ENCODE measurements around the gene XPR1. TPM values are rescaled to one million over a fixed set of nuclear protein-coding genes. Genes with fewer than 3 reads are reported as not detected.
A peak's percentile ranks its signal among the peaks of the same experiment; 100 is the strongest.

The XPR1 gene
- 54.6 TPM for polyA plus RNA-seq (2013, experiment 1 of 4)
- 76.7 TPM for polyA plus RNA-seq (2013, experiment 2 of 4)
- 50.3 TPM for polyA plus RNA-seq (2013, experiment 3 of 4)
- polyA plus RNA-seq (2013, experiment 4 of 4), result 64.8 TPM

DNA sequence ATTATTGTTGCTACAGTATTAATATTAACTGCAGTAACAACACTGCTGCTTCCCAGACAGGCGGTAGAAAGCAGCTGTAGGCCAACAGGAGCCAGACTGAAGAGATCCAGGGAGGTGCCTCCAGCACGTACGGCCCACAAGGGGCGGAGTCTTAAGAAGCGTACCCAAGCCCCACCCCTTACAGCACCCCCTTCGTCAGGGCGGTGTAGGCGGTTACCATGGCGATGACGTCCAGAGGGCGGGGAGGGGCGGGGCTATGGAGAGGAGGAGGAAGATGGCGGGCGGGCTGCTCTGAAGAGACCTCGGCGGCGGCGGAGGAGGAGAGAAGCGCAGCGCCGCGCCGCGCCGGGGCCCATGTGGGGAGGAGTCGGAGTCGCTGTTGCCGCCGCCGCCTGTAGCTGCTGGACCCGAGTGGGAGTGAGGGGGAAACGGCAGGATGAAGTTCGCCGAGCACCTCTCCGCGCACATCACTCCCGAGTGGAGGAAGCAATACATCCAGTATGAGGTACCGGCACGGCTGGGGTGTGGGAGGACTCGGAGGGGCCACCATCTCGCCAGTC lies at the start of gene XPR1:
XPR1 (plus strand) TSS at position 257 of the 560 bp plus-strand sequence; CDS start at position 437, 180 bp downstream.
- 1% methylated on average over 41 of the region's 41 CpGs for WGBS, 2 experiments
- no peaks in the 10 kb centered on the region for H3K36me3 ChIP-seq (ENCODE audit: control insufficient read depth, insufficient read depth, low read length)
- peak within 1 kb of the TSS; percentile 90 for H3K27ac ChIP-seq (ENCODE audit: insufficient read depth, low read depth, low read length, poor library complexity, severe bottlenecking)
- no peaks in the 10 kb centered on the region for H3K9me3 ChIP-seq (ENCODE audit: control insufficient read depth, low read length)
- no peaks in the 10 kb centered on the region for H3K27me3 ChIP-seq (ENCODE audit: control insufficient read depth, insufficient read depth, low read length, poor library complexity, severe bottlenecking)
- peak within 1 kb of the TSS; percentile 89 for H3K4me3 ChIP-seq (ENCODE audit: insufficient read depth, low read depth, low read length)
- no peaks in the 10 kb centered on the region for H3K4me1 ChIP-seq (ENCODE audit: control insufficient read depth, insufficient read depth, low read length)

DNA sequence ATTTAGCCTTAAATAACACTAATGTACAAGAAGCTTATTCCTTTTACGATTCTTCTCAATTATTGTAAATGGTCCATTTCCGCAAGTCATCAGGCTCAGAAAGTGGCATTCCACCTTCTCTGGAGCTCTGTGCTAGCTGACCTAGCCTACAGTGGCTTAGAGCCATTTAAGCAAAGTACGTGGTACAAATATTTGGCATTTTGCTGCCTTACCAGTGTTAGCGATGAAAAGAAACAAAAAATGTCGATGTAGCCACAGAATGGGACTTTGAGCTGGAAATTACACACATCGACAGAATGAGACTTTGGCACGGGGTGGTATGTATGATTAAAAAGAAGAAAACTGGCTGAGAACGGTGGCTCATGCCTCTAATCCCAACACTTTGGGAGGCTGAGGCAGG lies 47.0 kb upstream of the XPR1 start:
- Histone ChIP-seq H3K4me1 (ENCODE audit: control insufficient read depth, insufficient read depth, low read length) (peaks cover 2% of the 10 kb centered on the region), H3K9me3 (ENCODE audit: control insufficient read depth, low read length) (no peaks in the 10 kb centered on the region), H3K27me3 (ENCODE audit: control insufficient read depth, insufficient read depth, low read length, poor library complexity, severe bottlenecking) (no peaks in the 10 kb centered on the region), H3K4me3 (ENCODE audit: insufficient read depth, low read depth, low read length) (no peak overlapping the region), H3K27ac (ENCODE audit: insufficient read depth, low read depth, low read length, poor library complexity, severe bottlenecking) (no peak overlapping the region), H3K36me3 (ENCODE audit: control insufficient read depth, insufficient read depth, low read length) (no peaks in the 10 kb centered on the region)
- 96 to 97% methylated on average over 8 of the region's 8 CpGs for WGBS, 2 experiments

DNA sequence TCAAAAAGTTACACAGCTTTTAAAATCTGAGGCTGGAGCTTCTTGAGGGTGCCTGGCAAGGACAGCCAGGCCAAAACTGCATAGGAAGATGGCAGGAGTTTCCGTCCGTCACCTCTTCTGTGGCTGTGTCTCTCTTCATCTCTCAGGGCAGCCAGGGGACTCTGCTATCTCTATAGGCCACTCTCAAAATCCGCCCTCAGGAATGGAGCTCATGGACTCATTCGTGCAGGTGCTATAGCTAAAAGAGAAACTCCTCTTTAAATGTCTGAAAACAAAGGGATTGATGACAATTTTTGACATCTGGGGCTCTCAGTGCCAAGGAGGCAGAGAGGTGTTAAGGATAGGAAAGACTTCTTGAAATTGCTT lies 45.8 kb upstream of the XPR1 start:
- H3K4me3 ChIP-seq (ENCODE audit: insufficient read depth, low read depth, low read length), result no peak overlapping the region
- no peak overlapping the region for H3K27ac ChIP-seq (ENCODE audit: insufficient read depth, low read depth, low read length, poor library complexity, severe bottlenecking)
- H3K36me3 ChIP-seq (ENCODE audit: control insufficient read depth, insufficient read depth, low read length), result no peaks in the 10 kb centered on the region
- H3K9me3 ChIP-seq (ENCODE audit: control insufficient read depth, low read length), result no peaks in the 10 kb centered on the region
- H3K27me3 ChIP-seq (ENCODE audit: control insufficient read depth, insufficient read depth, low read length, poor library complexity, severe bottlenecking), result no peaks in the 10 kb centered on the region
- WGBS, 2 experiments, result 92 to 97% methylated on average over 4 of the region's 4 CpGs
- no peaks in the 10 kb centered on the region for H3K4me1 ChIP-seq (ENCODE audit: control insufficient read depth, insufficient read depth, low read length)

DNA sequence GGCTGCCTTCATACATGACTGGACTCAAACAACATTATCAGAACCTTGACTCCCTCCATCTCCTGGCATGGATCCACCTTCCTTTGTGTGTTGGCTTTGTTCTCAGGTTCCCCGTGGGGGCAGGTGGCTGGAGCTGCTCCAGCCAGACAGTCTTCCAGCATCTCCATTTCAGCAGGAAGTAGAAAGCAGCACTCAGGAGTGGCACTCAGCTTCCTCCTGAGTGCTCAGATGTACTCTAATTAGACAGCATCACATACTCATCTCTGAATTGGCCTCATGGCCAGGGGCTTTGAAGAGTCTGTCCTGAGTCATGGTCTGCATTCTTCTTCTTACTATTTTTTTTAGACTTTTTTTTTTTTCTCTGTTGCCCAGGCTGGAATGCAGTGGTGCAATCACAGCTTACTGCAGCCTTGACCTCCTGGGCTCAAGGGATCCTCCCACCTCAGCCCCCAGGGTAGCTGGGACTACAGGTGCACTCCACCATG lies 45.1 kb upstream of the XPR1 start:
- WGBS, 2 experiments, result 77 to 86% methylated on average over 1 of the region's 1 CpG
- Histone ChIP-seq H3K4me3 (ENCODE audit: insufficient read depth, low read depth, low read length) (no peak overlapping the region), H3K36me3 (ENCODE audit: control insufficient read depth, insufficient read depth, low read length) (no peaks in the 10 kb centered on the region), H3K27me3 (ENCODE audit: control insufficient read depth, insufficient read depth, low read length, poor library complexity, severe bottlenecking) (no peaks in the 10 kb centered on the region), H3K9me3 (ENCODE audit: control insufficient read depth, low read length) (no peaks in the 10 kb centered on the region), H3K4me1 (ENCODE audit: control insufficient read depth, insufficient read depth, low read length) (no peaks in the 10 kb centered on the region), H3K27ac (ENCODE audit: insufficient read depth, low read depth, low read length, poor library complexity, severe bottlenecking) (no peak overlapping the region)

DNA sequence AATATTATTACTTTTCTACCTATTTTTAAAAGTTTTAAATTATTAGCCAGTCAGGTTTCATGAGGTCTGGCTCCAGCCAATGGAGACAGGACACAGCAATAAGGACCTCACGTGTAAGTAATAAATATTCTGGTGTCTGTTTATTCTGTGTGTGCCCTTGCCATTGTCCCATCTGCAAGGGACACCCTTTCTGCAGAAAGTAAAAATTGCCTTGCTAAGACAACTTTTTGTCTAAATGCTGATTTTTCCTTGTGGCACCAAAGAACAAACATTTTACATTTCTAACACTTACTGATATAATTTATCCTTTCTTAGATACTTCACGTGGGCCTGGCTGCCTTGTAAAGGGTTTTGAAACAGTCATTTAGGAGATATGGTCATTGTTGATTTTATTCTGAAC lies 43.7 kb upstream of the XPR1 start:
- H3K9me3 ChIP-seq (ENCODE audit: control insufficient read depth, low read length), result no peaks in the 10 kb centered on the region
- H3K36me3 ChIP-seq (ENCODE audit: control insufficient read depth, insufficient read depth, low read length), result no peaks in the 10 kb centered on the region
- no peaks in the 10 kb centered on the region for H3K27me3 ChIP-seq (ENCODE audit: control insufficient read depth, insufficient read depth, low read length, poor library complexity, severe bottlenecking)
- WGBS, 2 experiments, result 93 to 95% methylated on average over 1 to 2 of the region's 2 CpGs
- H3K27ac ChIP-seq (ENCODE audit: insufficient read depth, low read depth, low read length, poor library complexity, severe bottlenecking), result no peak overlapping the region
- peaks cover 2% of the 10 kb centered on the region for H3K4me1 ChIP-seq (ENCODE audit: control insufficient read depth, insufficient read depth, low read length)
- no peak overlapping the region for H3K4me3 ChIP-seq (ENCODE audit: insufficient read depth, low read depth, low read length)

DNA sequence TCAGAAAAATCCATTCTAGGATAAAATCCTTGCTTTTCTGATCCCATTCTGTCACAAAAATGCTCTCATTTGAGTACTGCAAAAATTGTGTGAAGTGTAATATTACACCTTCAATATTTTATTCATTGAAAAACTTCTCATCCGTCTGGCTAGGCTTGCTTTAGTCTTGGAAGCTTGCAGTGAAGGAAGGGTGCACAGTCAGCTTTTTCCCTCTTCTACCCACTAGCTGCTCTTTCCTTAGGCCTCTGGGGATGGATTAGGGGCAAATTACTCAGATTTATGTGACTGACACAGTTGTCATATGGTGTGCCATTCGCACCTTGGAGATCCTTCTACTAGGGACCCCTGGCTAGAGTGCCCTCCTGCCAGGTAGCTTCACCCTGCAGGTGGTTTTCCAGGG lies 40.9 kb upstream of the XPR1 start:
- WGBS, 2 experiments, result 95% methylated on average over 2 of the region's 2 CpGs

DNA sequence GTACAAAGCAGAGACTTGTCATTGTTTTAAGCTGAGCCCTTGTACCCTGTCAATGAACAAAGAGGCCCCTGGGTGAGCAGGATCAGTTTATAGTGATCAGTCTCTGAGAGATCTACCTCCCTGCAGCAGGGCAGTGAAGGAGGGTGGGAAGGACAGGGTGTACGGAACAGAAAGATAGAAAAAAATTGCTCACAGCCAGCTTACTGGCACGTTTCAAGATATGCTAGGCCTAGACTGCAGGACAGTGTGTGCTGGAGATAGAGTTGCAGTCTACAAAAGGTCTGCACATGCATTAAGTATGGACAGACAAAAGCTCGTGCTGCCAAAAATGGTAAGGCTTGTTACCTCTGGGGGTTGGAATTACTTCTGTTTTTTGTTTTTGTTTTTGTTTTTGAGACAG lies 38.4 kb upstream of the XPR1 start:
- Histone ChIP-seq H3K27ac (ENCODE audit: insufficient read depth, low read depth, low read length, poor library complexity, severe bottlenecking) (no peak overlapping the region), H3K9me3 (ENCODE audit: control insufficient read depth, low read length) (no peaks in the 10 kb centered on the region), H3K36me3 (ENCODE audit: control insufficient read depth, insufficient read depth, low read length) (no peaks in the 10 kb centered on the region), H3K27me3 (ENCODE audit: control insufficient read depth, insufficient read depth, low read length, poor library complexity, severe bottlenecking) (no peaks in the 10 kb centered on the region), H3K4me1 (ENCODE audit: control insufficient read depth, insufficient read depth, low read length) (peaks cover 6% of the 10 kb centered on the region), H3K4me3 (ENCODE audit: insufficient read depth, low read depth, low read length) (no peak overlapping the region)
- 85 to 87% methylated on average over 3 of the region's 3 CpGs for WGBS, 2 experiments

More for the DNA sequence above, 40.9 kb upstream of the XPR1 start:
- Histone ChIP-seq H3K27ac (ENCODE audit: insufficient read depth, low read depth, low read length, poor library complexity, severe bottlenecking) (no peak overlapping the region), H3K9me3 (ENCODE audit: control insufficient read depth, low read length) (no peaks in the 10 kb centered on the region), H3K27me3 (ENCODE audit: control insufficient read depth, insufficient read depth, low read length, poor library complexity, severe bottlenecking) (no peaks in the 10 kb centered on the region), H3K4me1 (ENCODE audit: control insufficient read depth, insufficient read depth, low read length) (peaks cover 5% of the 10 kb centered on the region), H3K36me3 (ENCODE audit: control insufficient read depth, insufficient read depth, low read length) (no peaks in the 10 kb centered on the region), H3K4me3 (ENCODE audit: insufficient read depth, low read depth, low read length) (no peak overlapping the region)

DNA sequence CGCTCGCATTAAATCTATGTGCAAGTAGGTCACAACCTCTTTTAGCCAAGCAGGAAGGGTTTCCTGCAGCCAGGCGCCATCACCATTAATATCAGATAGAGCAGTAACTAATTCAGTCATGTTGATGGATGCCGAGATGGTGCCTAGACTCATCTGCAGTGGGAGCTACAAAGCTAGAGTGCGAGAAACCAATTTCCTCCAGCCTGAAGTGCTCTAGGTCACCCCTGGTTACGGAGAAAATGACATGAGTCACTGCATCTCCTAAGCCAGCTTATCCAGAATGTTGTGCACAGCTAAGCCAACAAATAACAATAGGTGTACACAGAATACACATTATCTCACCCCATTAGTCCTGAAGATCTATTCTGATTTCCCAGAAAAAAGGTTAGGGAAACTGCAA lies 37.1 kb upstream of the XPR1 start:
- Histone ChIP-seq H3K9me3 (ENCODE audit: control insufficient read depth, low read length) (no peaks in the 10 kb centered on the region), H3K27me3 (ENCODE audit: control insufficient read depth, insufficient read depth, low read length, poor library complexity, severe bottlenecking) (no peaks in the 10 kb centered on the region), H3K27ac (ENCODE audit: insufficient read depth, low read depth, low read length, poor library complexity, severe bottlenecking) (no peak overlapping the region), H3K36me3 (ENCODE audit: control insufficient read depth, insufficient read depth, low read length) (no peaks in the 10 kb centered on the region), H3K4me1 (ENCODE audit: control insufficient read depth, insufficient read depth, low read length) (peaks cover 9% of the 10 kb centered on the region), H3K4me3 (ENCODE audit: insufficient read depth, low read depth, low read length) (no peak overlapping the region)
- 93 to 96% methylated on average over 6 of the region's 6 CpGs for WGBS, 2 experiments

DNA sequence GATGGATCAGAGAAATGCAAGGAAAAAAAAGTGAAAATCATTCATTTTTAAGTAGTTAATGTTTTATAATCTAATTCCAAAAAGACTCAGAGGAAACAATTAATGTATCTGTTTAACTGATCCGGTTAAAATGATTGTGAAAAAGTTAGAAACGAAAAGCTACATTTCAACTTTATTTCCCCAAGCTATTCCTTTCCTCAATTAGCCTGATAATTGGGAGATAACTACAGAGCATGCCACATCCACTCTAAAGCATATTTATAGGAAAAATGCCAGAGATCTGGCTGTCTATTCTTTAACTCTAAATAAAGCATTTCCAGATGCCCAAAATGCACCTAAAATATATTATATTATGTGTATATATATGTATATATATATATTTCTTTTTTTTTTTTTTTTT lies 35.9 kb upstream of the XPR1 start:
- Histone ChIP-seq H3K27me3 (ENCODE audit: control insufficient read depth, insufficient read depth, low read length, poor library complexity, severe bottlenecking) (no peaks in the 10 kb centered on the region), H3K9me3 (ENCODE audit: control insufficient read depth, low read length) (no peaks in the 10 kb centered on the region), H3K4me1 (ENCODE audit: control insufficient read depth, insufficient read depth, low read length) (peaks cover 9% of the 10 kb centered on the region), H3K27ac (ENCODE audit: insufficient read depth, low read depth, low read length, poor library complexity, severe bottlenecking) (no peak overlapping the region), H3K36me3 (ENCODE audit: control insufficient read depth, insufficient read depth, low read length) (no peaks in the 10 kb centered on the region), H3K4me3 (ENCODE audit: insufficient read depth, low read depth, low read length) (no peak overlapping the region)
- WGBS, 2 experiments, result 100% methylated on average over 2 of the region's 2 CpGs; no CpG with 5 or more reads in 1 of the 2 experiments

DNA sequence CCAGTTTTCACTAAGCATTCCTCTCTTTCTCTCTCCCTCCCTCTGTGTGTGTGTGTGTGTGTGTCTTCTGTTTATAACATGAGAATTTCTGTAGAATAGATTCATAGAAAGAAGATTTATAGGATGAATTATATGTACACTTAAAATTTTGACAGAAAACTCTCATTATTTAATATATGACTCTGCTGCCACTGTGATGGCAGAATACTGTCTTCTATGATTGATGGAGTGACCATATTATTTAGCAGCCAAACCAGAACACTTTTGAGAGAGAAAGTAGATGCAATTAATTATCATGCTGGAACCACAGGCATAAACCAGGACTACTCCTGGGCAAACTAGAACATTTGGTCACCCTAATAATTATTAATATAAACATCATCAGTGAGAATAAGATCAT lies 34.3 kb upstream of the XPR1 start:
- Histone ChIP-seq H3K36me3 (ENCODE audit: control insufficient read depth, insufficient read depth, low read length) (no peaks in the 10 kb centered on the region), H3K27me3 (ENCODE audit: control insufficient read depth, insufficient read depth, low read length, poor library complexity, severe bottlenecking) (no peaks in the 10 kb centered on the region), H3K4me3 (ENCODE audit: insufficient read depth, low read depth, low read length) (no peak overlapping the region), H3K9me3 (ENCODE audit: control insufficient read depth, low read length) (no peaks in the 10 kb centered on the region), H3K4me1 (ENCODE audit: control insufficient read depth, insufficient read depth, low read length) (peaks cover 9% of the 10 kb centered on the region), H3K27ac (ENCODE audit: insufficient read depth, low read depth, low read length, poor library complexity, severe bottlenecking) (no peak overlapping the region)
